B cell (primary cell): ENCODE measurements around the gene PLPP7. TPM values are rescaled to one million over a fixed set of nuclear protein-coding genes. Genes with fewer than 3 reads are reported as not detected.

Experiments used
- ATAC-seq: fragments of 200-7000 bp; cut with Tn5 transposase; one replicate; pipeline ENCODE4 v1.10.0; 2021; ENCODE audit warnings: low read depth, mild to moderate bottlenecking, moderate number of reproducible peaks, moderate library complexity
- CTCF ChIA-PET: fragments of 350-600 bp; sonication (Branson Sonifier 250); formaldehyde crosslinking; loops from one replicate; lab custom pipeline; 2021; ENCODE audit warnings: antibody characterized with exemption, inconsistent platforms; lab: Charles Lee
- POLR2A ChIA-PET: fragments of 350-600 bp; sonication (Branson Sonifier 250); formaldehyde crosslinking; loops from one replicate; lab custom pipeline; 2021; ENCODE audit warnings: antibody characterized with exemption; lab: Charles Lee
- DNase-seq: peaks from one replicate; pipeline ENCODE4 v3.0.0; 2013
- H2AFZ ChIP-seq: 2 replicates; pipeline ENCODE4 v1.6.1; 2012; ENCODE audit warnings: mild to moderate bottlenecking, low read depth, low read length; ENCODE audit not compliant: insufficient read depth, poor library complexity, severe bottlenecking
- H3K27ac ChIP-seq, 2 donors: 1 replicate in 1 of 2; 2 replicates in 1 of 2; pipeline ENCODE4 v1.5.1; 2012 to 2013; ENCODE audit warnings: low read length in 2 of 2, mild to moderate bottlenecking in 2 of 2, moderate library complexity in 1 of 2
- H3K27me3 ChIP-seq, 4 experiments: fragments of 200-600 bp in 1 of 4; sonication (generic) in 1 of 4; replicated peaks in 1 of 4; 1 replicate in 2 of 4; 2 replicates in 2 of 4; pipeline versions ENCODE4 v1.6.1 to v1.7.0; 2013 to 2016; ENCODE audit warnings: low read length in 3 of 4, mild to moderate bottlenecking in 2 of 4, mixed read lengths in 1 of 4, moderate library complexity in 1 of 4; ENCODE audit not compliant: insufficient read depth in 4 of 4, control insufficient read depth in 3 of 4; ENCODE audit errors: control extremely low read depth in 1 of 4
- H3K36me3 ChIP-seq, 2 experiments: replicated peaks in 1 of 2; 1 replicate in 1 of 2; 2 replicates in 1 of 2; pipeline versions ENCODE4 v1.6.1 to v1.7.1; 2013; ENCODE audit warnings: low read length in 1 of 2; ENCODE audit not compliant: insufficient read depth in 2 of 2, control insufficient read depth in 1 of 2; ENCODE audit errors: control extremely low read depth in 1 of 2, extremely low read depth in 1 of 2
- H3K4me1 ChIP-seq, 2 donors: fragments of 200-600 bp in 1 of 2; sonication (generic) in 1 of 2; 1 replicate in 1 of 2; 2 replicates in 1 of 2; pipeline versions ENCODE4 v1.5.1 to v1.6.1; 2013 to 2017; ENCODE audit warnings: low read length in 2 of 2; ENCODE audit not compliant: control insufficient read depth in 2 of 2, insufficient read depth in 2 of 2
- H3K4me2 ChIP-seq: replicated peaks from 2 replicates; pipeline ENCODE3; 2012; ENCODE audit warnings: mild to moderate bottlenecking, low read depth, low read length; ENCODE audit not compliant: poor library complexity, severe bottlenecking
- H3K4me3 ChIP-seq, 5 experiments: fragments of 200-600 bp in 1 of 5; sonication (generic) in 1 of 5; 1 replicate in 3 of 5; 2 replicates in 2 of 5; pipeline versions ENCODE4 v1.5.1 to v1.7.0; 2011 to 2016; ENCODE audit warnings: low read length in 4 of 5, mild to moderate bottlenecking in 4 of 5, low read depth in 2 of 5, control low read depth in 1 of 5, moderate library complexity in 1 of 5; ENCODE audit not compliant: insufficient read depth in 1 of 5; ENCODE audit errors: control extremely low read depth in 1 of 5, extremely low read depth in 1 of 5
- H3K79me2 ChIP-seq: fragments of 200-600 bp; sonication (generic); one replicate; pipeline ENCODE4 v1.6.0; 2016; ENCODE audit warnings: low read length; ENCODE audit not compliant: control insufficient read depth, insufficient read depth
- H3K9ac ChIP-seq: fragments of 200-600 bp; sonication (generic); 2 replicates; pipeline ENCODE4 v1.6.1; 2017; ENCODE audit warnings: mild to moderate bottlenecking, low read length, moderate library complexity
- H3K9me3 ChIP-seq, 3 donors: one replicate each; pipeline versions ENCODE4 v1.6.1 to v1.7.1; 2013; ENCODE audit warnings: low read length in 2 of 3; ENCODE audit not compliant: control insufficient read depth in 2 of 3, insufficient read depth in 1 of 3; ENCODE audit errors: control extremely low read depth in 1 of 3
- H4K20me1 ChIP-seq: 2 replicates; pipeline ENCODE4 v1.6.0; 2012; ENCODE audit warnings: mild to moderate bottlenecking, low read length; ENCODE audit not compliant: insufficient read depth, control insufficient read depth, poor library complexity, severe bottlenecking
- H3K27ac Mint-ChIP-seq: one replicate; pipeline ENCODE4 v1.8.0; 2021; ENCODE audit warnings: mixed read lengths
- H3K27me3 Mint-ChIP-seq: one replicate; pipeline ENCODE4 v1.8.0; 2021; ENCODE audit warnings: mixed read lengths
- H3K4me1 Mint-ChIP-seq: one replicate; pipeline ENCODE4 v1.8.0; 2021; ENCODE audit warnings: mixed read lengths
- H3K4me3 Mint-ChIP-seq: one replicate; pipeline ENCODE4 v1.8.0; 2021; ENCODE audit warnings: mixed read lengths
- H3K9me3 Mint-ChIP-seq: one replicate; pipeline ENCODE4 v1.8.0; 2022; ENCODE audit warnings: mixed read lengths; ENCODE audit not compliant: insufficient read depth
- CTCF ChIP-seq: fragments of 200-600 bp; IDR thresholded peaks from one replicate; pipeline ENCODE4 v1.8.0; 2022; ENCODE audit warnings: antibody characterized with exemption, mild to moderate bottlenecking
- EZH2 ChIP-seq: IDR thresholded peaks from 2 replicates; pipeline ENCODE4 v1.6.1; 2012; ENCODE audit warnings: borderline replicate concordance, low read depth, mild to moderate bottlenecking, moderate library complexity, low read length; ENCODE audit not compliant: insufficient read depth, poor library complexity, severe bottlenecking
- WGBS: methylation state at CpG from one replicate; pipeline ENCODE4 v1.1.5; 2013; ENCODE audit warnings: missing lambda C conversion rate; ENCODE audit not compliant: insufficient coverage; 5-methylcytosine and 5-hydroxymethylcytosine counted together
- intact Hi-C: fragments of 100-400 bp; cut with micrococcal nuclease; formaldehyde crosslinking; loops from one replicate; pipeline ENCODE4 v1.10.0; 2022
- polyA plus RNA-seq: library from polyadenylated mRNA; depleted of rRNA; stranded (reverse); fragments of >200 nt; gene quantifications from 2 replicates; pipeline ENCODE4 v1.2.3, GENCODE V29; 2012
- total RNA-seq, 2 donors: library from RNA; stranded (reverse); fragments of 120-200 nt in 1 of 2; gene quantifications; 1 replicate in 1 of 2; 2 replicates in 1 of 2; pipeline versions ENCODE4 v1.2.3 to v1.2.4, GENCODE V29; 2013 to 2022

PLPP7 gene
- total and polyA plus RNA-seq, 2 donors (not counting 1 experiment from before 2014, with no cell fraction given): 0.57 to 2.0 TPM

- Mint-ChIP-seq H3K4me1 (peaks cover 35% of the 10 kb centered on the region), H3K27me3 (no peaks in the 10 kb centered on the region), H3K9me3 (no peaks in the 10 kb centered on the region), H3K4me3 (peak overlapping the region; percentile 81), H3K27ac (peak overlapping the region; percentile 96)
- POLR2A ChIA-PET: interaction anchor here (0.6 to 12.1 kb wide), 4 partner anchors 10 to 57 kb away, joined by 3 to 199 read pairs (median 8); partner anchors contain the start of gene FAM78A
- H3K27me3 ChIP-seq: no peaks in the 10 kb centered on the region
- peak overlapping the region; percentile 88 for H3K4me2 ChIP-seq
- peaks cover 39% of the 10 kb centered on the region for H3K79me2 ChIP-seq
- WGBS: 14% methylated on average over 13 of the region's 14 CpGs
- intact Hi-C loops: no loop called here
- DNase-seq: peak; percentile 63
- H2AFZ ChIP-seq: peak overlapping the region; percentile 69
- H4K20me1 ChIP-seq: no peaks in the 10 kb centered on the region
- peaks cover 50 to 61% of the 10 kb centered on the region in 2 donors for H3K4me1 ChIP-seq
- no peak for TF ChIP-seq EZH2
- TF ChIP-seq CTCF: no peak
- peaks cover 0 to 10% of the 10 kb centered on the region in 2 experiments for H3K36me3 ChIP-seq
- peak overlapping the region; percentile 68 to 95 for H3K27ac ChIP-seq
- ATAC-seq: peak; percentile 22
- H3K9me3 ChIP-seq: no peaks in the 10 kb centered on the region
- H3K9ac ChIP-seq: peak overlapping the region; percentile 24
- CTCF ChIA-PET: interaction anchor here (1.3 to 14.3 kb wide), 4 partner anchors 19 to 83 kb away, joined by 3 to 158 read pairs (median 8); partner anchors contain the start of gene FAM78A
- no peak overlapping the region for H3K4me3 ChIP-seq
These were observed 35.5 kb upstream of the PLPP7 start for GRCh38 chr9:131253891-131254491.

DNA sequence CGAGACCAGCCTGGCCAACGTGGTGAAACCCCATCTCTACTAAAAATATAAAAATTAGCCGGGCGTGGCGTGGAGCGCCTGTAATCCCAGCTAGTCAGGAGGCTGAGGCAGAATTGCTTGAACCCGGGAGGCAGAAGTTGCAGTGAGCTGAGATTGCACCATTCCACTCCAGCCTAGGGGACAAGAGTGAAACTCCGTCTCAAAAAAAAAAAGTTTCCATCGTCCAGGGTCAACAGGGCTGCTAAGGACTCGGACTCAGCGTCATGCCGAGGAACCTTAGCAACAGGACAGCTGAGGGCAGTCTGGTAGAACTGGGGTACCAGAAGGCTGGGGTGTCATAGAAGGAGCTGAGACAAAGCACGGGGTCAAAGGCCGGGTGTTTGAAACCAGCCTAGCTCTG lies 34.9 kb upstream of the PLPP7 start:
- Histone ChIP-seq H3K79me2 (peaks cover 45% of the 10 kb centered on the region), H4K20me1 (no peaks in the 10 kb centered on the region), H3K9me3 (no peaks in the 10 kb centered on the region), H3K4me2 (peak overlapping the region; percentile 88), H3K27ac (peak overlapping the region; percentile 94 to 95), H3K4me3 (no peak overlapping the region), H3K9ac (no peak overlapping the region), H3K4me1 (peaks cover 50 to 61% of the 10 kb centered on the region in 2 donors), H3K36me3 (peaks cover 0 to 17% of the 10 kb centered on the region in 2 experiments), H3K27me3 (no peaks in the 10 kb centered on the region), H2AFZ (no peak overlapping the region)
- H3K4me3 Mint-ChIP-seq: peak overlapping the region; percentile 44
- ChIA-PET CTCF (interaction anchor here (0.6 to 14.3 kb wide), 4 partner anchors 18 to 82 kb away, joined by 3 to 158 read pairs (median 8); partner anchors contain the start of gene FAM78A), POLR2A (interaction anchor here (0.6 to 12.1 kb wide), 4 partner anchors 9 to 56 kb away, joined by 3 to 199 read pairs (median 8); partner anchors contain the start of gene FAM78A)
- intact Hi-C loops: no loop called here
- 94% methylated on average over 11 of the region's 14 CpGs for WGBS
- ATAC-seq (no peak), DNase-seq (no peak)
- TF ChIP-seq CTCF (no peak), EZH2 (no peak)
- H3K9me3 Mint-ChIP-seq: no peaks in the 10 kb centered on the region
- H3K4me1 Mint-ChIP-seq: peaks cover 35% of the 10 kb centered on the region
- H3K27me3 Mint-ChIP-seq: no peaks in the 10 kb centered on the region
- peak overlapping the region; percentile 96 for H3K27ac Mint-ChIP-seq
